IMR-90 (cell line): ENCODE measurements around the gene RAB38.

Experiments
- CEBPB ChIP-seq: IDR thresholded peaks from 2 replicates; pipeline ENCODE4 v1.6.1; 2012; ENCODE audit warnings: low read depth, low read length, improper control_type of control experiment
- MAFK ChIP-seq: IDR thresholded peaks from 2 replicates; pipeline ENCODE4 v1.6.1; 2012; ENCODE audit warnings: low read depth, low read length, improper control_type of control experiment

DNA sequence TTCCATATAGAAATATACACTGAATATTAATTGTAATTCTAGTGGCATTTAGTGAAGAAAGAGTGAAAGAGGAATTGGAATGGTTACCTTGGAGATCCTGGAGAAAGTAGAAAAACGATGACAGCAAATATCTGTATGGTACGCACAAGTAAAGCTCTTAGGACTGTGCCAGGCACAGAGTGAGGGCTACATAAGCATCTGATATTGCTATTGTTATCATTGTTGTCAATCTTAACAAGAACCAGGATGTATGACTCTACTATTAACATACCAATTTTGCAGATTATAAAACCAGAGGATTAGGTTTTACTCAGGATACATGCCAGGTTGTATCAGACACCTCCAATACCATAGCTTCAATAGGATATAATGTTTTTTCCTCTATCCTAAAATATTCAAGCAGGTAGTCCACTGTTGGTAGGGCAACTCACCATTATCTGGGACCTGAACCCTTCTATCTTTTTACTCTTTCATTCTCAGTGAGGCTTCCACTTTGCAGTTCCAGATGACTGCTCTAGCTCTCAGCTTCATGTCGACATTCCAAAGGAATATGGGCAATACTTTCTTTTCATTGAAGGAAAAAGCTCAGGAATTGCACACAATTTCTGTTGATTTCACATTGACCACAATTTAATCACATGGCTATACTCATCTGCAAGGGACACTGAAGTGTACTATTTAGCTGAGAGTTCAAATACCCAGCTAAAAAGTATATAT lies 73.2 kb downstream of the RAB38 start:
- TF ChIP-seq CEBPB (no peak), MAFK (no peak)
